GM12878 (cell line): ENCODE results near the gene EHF. TPM values are rescaled to one million over a fixed set of nuclear protein-coding genes. Genes with fewer than 3 reads are reported as not detected.

Experiments
- ATAC-seq: fragments of 200-7000 bp; cut with Tn5 transposase; 3 replicates; pipeline ENCODE4 v1.9.1; 2020; ENCODE audit warnings: mild to moderate bottlenecking, moderate library complexity
- BruUV-seq: library from RNA; stranded (reverse); fragments of 400-500 nt; replicated peaks from 2 replicates; lab custom pipeline; 2021; lab: Mats Ljungman, UMichigan
- CTCF ChIA-PET: fragments of 300-600 bp; sonication (Branson Sonifier 250); formaldehyde crosslinking; extraction: SDS; loops from one replicate; lab custom pipeline; 2021; ENCODE audit warnings: inconsistent platforms; lab: Yijun Ruan, JAX
- POLR2A ChIA-PET: fragments of 350-600 bp; formaldehyde crosslinking; extraction: SDS; loops from one replicate; lab custom pipeline; 2021; ENCODE audit warnings: inconsistent platforms; lab: Charles Lee
- RAD21 ChIA-PET: fragments of 300-600 bp; sonication (Branson Sonifier 250); formaldehyde crosslinking; loops from one replicate; lab custom pipeline; 2023; ENCODE audit warnings: antibody characterized with exemption; ENCODE audit not compliant: unreplicated experiment; lab: Charles Lee
- SMC1A ChIA-PET: fragments of 300-600 bp; sonication (Branson Sonifier 250); formaldehyde crosslinking; loops from one replicate; lab custom pipeline; 2023; ENCODE audit not compliant: unreplicated experiment, uncharacterized antibody; lab: Charles Lee
- DNase-seq: peaks from one replicate; pipeline ENCODE4 v3.0.0-alpha.2; 2011; ENCODE audit warnings: low read depth, low spot score
- FAIRE-seq: peaks from 3 replicates; lab custom pipeline; 2011; peaks lifted over from hg19 to GRCh38; lab: Jason Lieb, UNC
- H2AFZ ChIP-seq: 2 replicates; pipeline ENCODE4 v1.6.0; 2011; ENCODE audit warnings: low read depth, low read length, control low read depth; ENCODE audit not compliant: control insufficient read depth
- H3K27ac ChIP-seq: 2 replicates; pipeline ENCODE4 v1.5.1; 2011; ENCODE audit warnings: control low read depth; ENCODE audit not compliant: control insufficient read depth, insufficient read depth
- H3K27me3 ChIP-seq, 2 experiments: replicated peaks in 1 of 2; 2 replicates each; pipeline versions ENCODE4 v1.6.0 to v1.6.1; 2011; ENCODE audit warnings: low read length in 1 of 2; ENCODE audit not compliant: control insufficient read depth in 2 of 2, insufficient read depth in 2 of 2
- H3K36me3 ChIP-seq, 2 experiments: 2 replicates each; pipeline ENCODE4 v1.5.1; 2011; ENCODE audit warnings: low read length in 1 of 2; ENCODE audit not compliant: control insufficient read depth in 2 of 2, insufficient read depth in 2 of 2
- H3K4me1 ChIP-seq: 2 replicates; pipeline ENCODE4 v1.6.1; 2011; ENCODE audit warnings: mild to moderate bottlenecking, low read length, moderate library complexity, mixed read lengths; ENCODE audit not compliant: control insufficient read depth, insufficient read depth
- H3K4me2 ChIP-seq: 2 replicates; pipeline ENCODE4 v1.6.0; 2011; ENCODE audit warnings: control low read depth; ENCODE audit not compliant: control insufficient read depth, insufficient read depth
- H3K4me3 ChIP-seq: fragments of 200-600 bp; sonication (generic); 2 replicates; pipeline ENCODE4 v1.5.1; 2016
- H3K79me2 ChIP-seq: 2 replicates; pipeline ENCODE4 v1.6.0; 2011; ENCODE audit warnings: low read length; ENCODE audit not compliant: control insufficient read depth, insufficient read depth
- H3K9ac ChIP-seq: 2 replicates; pipeline ENCODE4 v1.8.0; 2011; ENCODE audit warnings: low read length, control low read depth, mixed read lengths; ENCODE audit not compliant: control insufficient read depth, insufficient read depth
- H3K9me3 ChIP-seq: replicated peaks from 3 replicates; pipeline ENCODE4 v1.5.1; 2011; ENCODE audit warnings: mild to moderate bottlenecking, low read length; ENCODE audit not compliant: control insufficient read depth, insufficient read depth
- H4K20me1 ChIP-seq: 2 replicates; pipeline ENCODE4 v1.6.0; 2011; ENCODE audit not compliant: control insufficient read depth, insufficient read depth
- FOXM1 ChIP-seq: IDR thresholded peaks from 2 replicates; pipeline ENCODE4 v1.6.1; 2012; ENCODE audit warnings: low read depth, mild to moderate bottlenecking, inconsistent platforms, low read length, moderate library complexity
- KAT2A ChIP-seq: conservative IDR thresholded peaks from 2 replicates; pipeline ENCODE4 v1.6.1; 2011; ENCODE audit warnings: low read depth, low read length; ENCODE audit not compliant: control insufficient read depth
- LARP7 ChIP-seq: fragments of 450-650 bp; IDR thresholded peaks from 2 replicates; pipeline ENCODE4 v1.6.1; 2017; ENCODE audit warnings: mild to moderate bottlenecking
- MEF2A ChIP-seq: IDR thresholded peaks from 2 replicates; pipeline ENCODE4 v1.6.1; 2011; ENCODE audit warnings: low read depth, mild to moderate bottlenecking, low read length, moderate library complexity; ENCODE audit not compliant: insufficient read depth
- MTA3 ChIP-seq: IDR thresholded peaks from 2 replicates; pipeline ENCODE4 v1.6.1; 2012; ENCODE audit warnings: low read length, inconsistent platforms, borderline replicate concordance
- NR2C1 ChIP-seq: fragments of 450-650 bp; IDR thresholded peaks from 2 replicates; pipeline ENCODE4 v1.6.1; 2017; ENCODE audit warnings: antibody characterized with exemption, mild to moderate bottlenecking, moderate library complexity
- POU2F2 ChIP-seq: IDR thresholded peaks from 3 replicates; pipeline ENCODE4 v1.6.1; 2011; ENCODE audit warnings: low read depth, mild to moderate bottlenecking, low read length, borderline replicate concordance
- SMAD1 ChIP-seq: fragments of 450-650 bp; IDR thresholded peaks from 2 replicates; pipeline ENCODE4 v1.6.1; 2018; ENCODE audit warnings: mild to moderate bottlenecking, low read depth; ENCODE audit not compliant: partially characterized antibody
- SRF ChIP-seq, 2 experiments: IDR thresholded peaks; 2 replicates each; pipeline ENCODE4 v1.6.1; 2011; ENCODE audit warnings: low read depth in 2 of 2, low read length in 2 of 2, mild to moderate bottlenecking in 1 of 2, moderate library complexity in 1 of 2
- TAF1 ChIP-seq: IDR thresholded peaks from 2 replicates; pipeline ENCODE4 v1.6.1; 2011; ENCODE audit warnings: mild to moderate bottlenecking, low read depth, low read length, borderline replicate concordance
- YY1 ChIP-seq: IDR thresholded peaks from 2 replicates; pipeline ENCODE4 v1.6.1; 2011; ENCODE audit warnings: low read depth, mild to moderate bottlenecking, low read length
- ZBED1 ChIP-seq: IDR thresholded peaks from 2 replicates; pipeline ENCODE4 v1.6.1; 2016; ENCODE audit warnings: borderline replicate concordance
- ZNF384 ChIP-seq: IDR thresholded peaks from 2 replicates; pipeline ENCODE4 v1.6.1; 2012; ENCODE audit warnings: low read depth, mild to moderate bottlenecking, low read length, improper control_type of control experiment, borderline replicate concordance
- ZNF622 ChIP-seq: fragments of 450-650 bp; IDR thresholded peaks from 2 replicates; pipeline ENCODE4 v1.6.1; 2017; ENCODE audit warnings: mild to moderate bottlenecking, inconsistent platforms
- WGBS: methylation state at CpG from one replicate; pipeline ENCODE4 v1.1.6; 2016; ENCODE audit warnings: low lambda C conversion rate; ENCODE audit not compliant: insufficient replicate concordance, insufficient coverage; ENCODE audit errors: missing lambda C conversion rate; 5-methylcytosine and 5-hydroxymethylcytosine counted together
- in situ Hi-C: fragments of 300-500 bp; cut with MboI; formaldehyde crosslinking; loops from 9 replicates; pipeline ENCODE4 v1.14.3; 2018; ENCODE audit warnings: mixed read lengths
- intact Hi-C: fragments of 100-400 bp; cut with micrococcal nuclease; formaldehyde crosslinking; loops from one replicate; pipeline ENCODE4 v1.14.2; 2022; ENCODE audit not compliant: unreplicated experiment
- polyA plus RNA-seq, 11 experiments: library from polyadenylated mRNA; depleted of rRNA in 4 of 11; unstranded in 6 of 11; stranded (reverse) in 5 of 11; fragments of >200 nt; fragmentation: Nextera tagmentation in 4 of 11; fragmentation: Illumina TruSeq in 1 of 11; extraction: Ambion mirVana in 4 of 11; extraction: Trizol in 1 of 11; gene quantifications; 1 replicate in 1 of 11; 2 replicates in 10 of 11; pipeline versions ENCODE4 v1.2.1 to v1.2.3, GENCODE V29; 2011 to 2016; ENCODE audit warnings: inconsistent platforms in 2 of 11, missing spikeins in 2 of 11, low read depth in 1 of 11
- total RNA-seq, 4 experiments: library from RNA; depleted of rRNA in 3 of 4; stranded (reverse); fragments of >200 nt in 3 of 4; fragmentation: Illumina TruSeq in 1 of 4; extraction: Trizol in 1 of 4; gene quantifications; 2 replicates each; pipeline versions ENCODE4 v1.2.1 to v1.2.3, GENCODE V29; 2013 to 2021
- TF ChIP-seq, protein P1 (sequence below): fragments of 450-650 bp; IDR thresholded peaks from 2 replicates; pipeline ENCODE4 v1.6.1; 2018; ENCODE audit warnings: borderline replicate concordance, mild to moderate bottlenecking; ENCODE audit not compliant: partially characterized antibody
- TF ChIP-seq, protein P2 (sequence below), 3 experiments: IDR thresholded peaks in 2 of 3; conservative IDR thresholded peaks in 1 of 3; 2 replicates each; pipeline ENCODE4 v1.5.1; 2011; ENCODE audit warnings: low read depth in 3 of 3, low read length in 3 of 3, mild to moderate bottlenecking in 3 of 3, control low read depth in 2 of 3, moderate library complexity in 2 of 3, inconsistent platforms in 1 of 3, mixed read lengths in 1 of 3; ENCODE audit not compliant: control insufficient read depth in 2 of 3, insufficient read depth in 1 of 3; ENCODE audit errors: extremely low read depth in 1 of 3
- TF ChIP-seq, protein P3 (sequence below): fragments of 450-650 bp; IDR thresholded peaks from 2 replicates; pipeline ENCODE4 v1.6.1; 2016; ENCODE audit warnings: mild to moderate bottlenecking

EHF gene
- total and polyA plus RNA-seq, 10 of the 15 experiments (the other 5 are each of a cell fraction or from before 2014, with no cell fraction given): 0.04 to 0.33 (median 0.06) TPM; not detected in 6

DNA sequence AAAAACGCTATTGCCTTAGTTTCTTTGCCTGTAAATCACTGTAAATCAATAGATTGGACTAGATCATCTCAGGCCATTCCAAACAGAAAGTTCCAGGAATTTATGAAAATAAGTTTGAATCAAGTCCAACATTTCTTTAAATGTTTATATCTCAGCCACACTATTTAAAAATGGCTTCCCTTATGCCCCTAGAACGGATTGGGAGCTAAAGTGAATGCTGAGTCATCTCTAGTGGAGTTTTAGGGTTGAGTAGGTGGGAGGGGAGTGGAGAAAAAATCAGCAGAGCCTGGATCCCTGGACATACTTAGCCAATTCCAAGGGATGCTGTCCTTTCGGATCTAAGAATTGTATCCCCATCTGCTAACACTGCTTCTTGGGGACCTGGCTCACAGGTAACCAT is 48.6 kb downstream of the EHF start (continued):
- TF ChIP-seq, protein P1, sequence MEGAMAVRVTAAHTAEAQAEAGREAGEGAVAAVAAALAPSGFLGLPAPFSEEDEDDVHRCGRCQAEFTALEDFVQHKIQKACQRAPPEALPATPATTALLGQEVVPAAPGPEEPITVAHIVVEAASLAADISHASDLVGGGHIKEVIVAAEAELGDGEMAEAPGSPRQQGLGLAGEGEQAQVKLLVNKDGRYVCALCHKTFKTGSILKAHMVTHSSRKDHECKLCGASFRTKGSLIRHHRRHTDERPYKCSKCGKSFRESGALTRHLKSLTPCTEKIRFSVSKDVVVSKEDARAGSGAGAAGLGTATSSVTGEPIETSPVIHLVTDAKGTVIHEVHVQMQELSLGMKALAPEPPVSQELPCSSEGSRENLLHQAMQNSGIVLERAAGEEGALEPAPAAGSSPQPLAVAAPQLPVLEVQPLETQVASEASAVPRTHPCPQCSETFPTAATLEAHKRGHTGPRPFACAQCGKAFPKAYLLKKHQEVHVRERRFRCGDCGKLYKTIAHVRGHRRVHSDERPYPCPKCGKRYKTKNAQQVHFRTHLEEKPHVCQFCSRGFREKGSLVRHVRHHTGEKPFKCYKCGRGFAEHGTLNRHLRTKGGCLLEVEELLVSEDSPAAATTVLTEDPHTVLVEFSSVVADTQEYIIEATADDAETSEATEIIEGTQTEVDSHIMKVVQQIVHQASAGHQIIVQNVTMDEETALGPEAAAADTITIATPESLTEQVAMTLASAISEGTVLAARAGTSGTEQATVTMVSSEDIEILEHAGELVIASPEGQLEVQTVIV: no peak
- TF ChIP-seq FOXM1 (no peak), ZNF622 (no peak)

DNA sequence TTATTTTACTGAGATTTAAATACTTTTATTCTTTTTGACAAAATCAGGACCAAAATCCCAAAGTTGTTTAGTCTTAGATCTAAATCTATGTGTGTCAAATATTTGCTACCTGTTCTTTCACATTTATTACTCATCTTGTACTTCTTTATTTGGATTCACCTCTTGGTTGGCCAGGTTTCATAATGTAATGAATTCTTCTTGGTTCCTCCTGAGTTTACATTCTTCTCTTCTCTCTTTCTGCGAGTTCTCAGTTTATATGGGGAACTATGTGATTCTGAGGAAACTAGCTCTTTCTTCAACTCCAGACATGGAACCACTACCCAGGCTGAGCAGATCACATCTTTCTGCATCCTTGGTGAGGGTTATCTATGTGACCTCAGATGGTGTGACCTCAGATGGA is 50.2 kb downstream of the EHF start:
- CTCF ChIA-PET: no interaction called here
- POLR2A ChIA-PET: no interaction called here
- BruUV-seq: no TSS peak
- TF ChIP-seq ZNF384 (no peak), LARP7 (no peak), ZBED1 (no peak), NR2C1 (no peak), YY1 (no peak), SRF (IDR thresholded peaks at IDR 0.05; ENCODE audit: low read depth in 2 of 2, low read length in 2 of 2) (no peak), MTA3 (no peak), SMAD1 (no peak), TAF1 (no peak), KAT2A (no peak), POU2F2 (no peak), MEF2A (no peak)
- TF ChIP-seq, protein P2, sequence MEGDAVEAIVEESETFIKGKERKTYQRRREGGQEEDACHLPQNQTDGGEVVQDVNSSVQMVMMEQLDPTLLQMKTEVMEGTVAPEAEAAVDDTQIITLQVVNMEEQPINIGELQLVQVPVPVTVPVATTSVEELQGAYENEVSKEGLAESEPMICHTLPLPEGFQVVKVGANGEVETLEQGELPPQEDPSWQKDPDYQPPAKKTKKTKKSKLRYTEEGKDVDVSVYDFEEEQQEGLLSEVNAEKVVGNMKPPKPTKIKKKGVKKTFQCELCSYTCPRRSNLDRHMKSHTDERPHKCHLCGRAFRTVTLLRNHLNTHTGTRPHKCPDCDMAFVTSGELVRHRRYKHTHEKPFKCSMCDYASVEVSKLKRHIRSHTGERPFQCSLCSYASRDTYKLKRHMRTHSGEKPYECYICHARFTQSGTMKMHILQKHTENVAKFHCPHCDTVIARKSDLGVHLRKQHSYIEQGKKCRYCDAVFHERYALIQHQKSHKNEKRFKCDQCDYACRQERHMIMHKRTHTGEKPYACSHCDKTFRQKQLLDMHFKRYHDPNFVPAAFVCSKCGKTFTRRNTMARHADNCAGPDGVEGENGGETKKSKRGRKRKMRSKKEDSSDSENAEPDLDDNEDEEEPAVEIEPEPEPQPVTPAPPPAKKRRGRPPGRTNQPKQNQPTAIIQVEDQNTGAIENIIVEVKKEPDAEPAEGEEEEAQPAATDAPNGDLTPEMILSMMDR (IDR thresholded peaks at IDR 0.05 in 2 of 3, conservative IDR thresholded peaks at IDR 0.05 in 1 of 3; ENCODE audit: control insufficient read depth in 2 of 3, extremely low read depth in 1 of 3, insufficient read depth in 1 of 3, low read depth in 3 of 3, low read length in 3 of 3): no peak
- TF ChIP-seq, protein P3, sequence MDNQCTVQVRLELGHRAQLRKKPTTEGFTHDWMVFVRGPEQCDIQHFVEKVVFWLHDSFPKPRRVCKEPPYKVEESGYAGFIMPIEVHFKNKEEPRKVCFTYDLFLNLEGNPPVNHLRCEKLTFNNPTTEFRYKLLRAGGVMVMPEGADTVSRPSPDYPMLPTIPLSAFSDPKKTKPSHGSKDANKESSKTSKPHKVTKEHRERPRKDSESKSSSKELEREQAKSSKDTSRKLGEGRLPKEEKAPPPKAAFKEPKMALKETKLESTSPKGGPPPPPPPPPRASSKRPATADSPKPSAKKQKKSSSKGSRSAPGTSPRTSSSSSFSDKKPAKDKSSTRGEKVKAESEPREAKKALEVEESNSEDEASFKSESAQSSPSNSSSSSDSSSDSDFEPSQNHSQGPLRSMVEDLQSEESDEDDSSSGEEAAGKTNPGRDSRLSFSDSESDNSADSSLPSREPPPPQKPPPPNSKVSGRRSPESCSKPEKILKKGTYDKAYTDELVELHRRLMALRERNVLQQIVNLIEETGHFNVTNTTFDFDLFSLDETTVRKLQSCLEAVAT: no peak

More for the DNA sequence above, 50.2 kb downstream of the EHF start:
- Histone ChIP-seq H3K27ac (no peak overlapping the region), H3K4me1 (no peaks in the 10 kb centered on the region), H3K36me3 (no peaks in the 10 kb centered on the region), H4K20me1 (no peaks in the 10 kb centered on the region), H3K27me3 (no peaks in the 10 kb centered on the region; a peak in 1 of 4 replicates), H3K4me2 (no peak overlapping the region), H2AFZ (no peak overlapping the region), H3K9ac (no peak overlapping the region), H3K79me2 (no peaks in the 10 kb centered on the region), H3K4me3 (no peak overlapping the region), H3K9me3 (no peaks in the 10 kb centered on the region)
- intact Hi-C loops: no loop called here
- ChIA-PET RAD21 (no interaction called here), SMC1A (interaction anchor here (1.3 kb wide), 1 partner anchor 85 kb away, joined by 3 read pairs; no protein-coding TSS in a partner anchor)
- ATAC-seq (no peak), FAIRE-seq (no peak), DNase-seq (no peak)
- WGBS: 59% methylated on average over 1 of the region's 1 CpG
- in situ Hi-C loops: no loop called here
